CD14-positive monocyte (primary cell): Measurements from ENCODE around the gene MRNIP. TPM values are rescaled to one million over a fixed set of nuclear protein-coding genes. Genes with fewer than 3 reads are reported as not detected.

ENCODE experiments used
- DNase-seq, 3 donors: peaks; one replicate each; pipeline ENCODE4 v3.0.0-alpha.2; 2011 to 2022
- H2AFZ ChIP-seq: 2 replicates; pipeline ENCODE4 v1.6.0; 2012; ENCODE audit warnings: mild to moderate bottlenecking, low read depth, low read length, inconsistent platforms; ENCODE audit not compliant: insufficient read depth, poor library complexity, severe bottlenecking
- H3K27ac ChIP-seq, 2 donors: 1 replicate in 1 of 2; 2 replicates in 1 of 2; pipeline ENCODE4 v1.5.1; 2012 to 2013; ENCODE audit warnings: low read length in 2 of 2, control low read depth in 1 of 2, inconsistent platforms in 1 of 2, low read depth in 1 of 2, mild to moderate bottlenecking in 1 of 2
- H3K27me3 ChIP-seq, 2 donors: one replicate each; pipeline versions ENCODE4 v1.6.0 to v1.6.1; 2011 to 2013; ENCODE audit warnings: low read length in 2 of 2; ENCODE audit not compliant: control insufficient read depth in 2 of 2, insufficient read depth in 2 of 2
- H3K36me3 ChIP-seq, 2 donors: replicated peaks in 1 of 2; 1 replicate in 1 of 2; 2 replicates in 1 of 2; pipeline versions ENCODE4 v1.5.1 to v1.6.1; 2012 to 2013; ENCODE audit warnings: low read length in 2 of 2, control low read depth in 1 of 2, inconsistent platforms in 1 of 2, mild to moderate bottlenecking in 1 of 2; ENCODE audit not compliant: insufficient read depth in 2 of 2, control insufficient read depth in 1 of 2
- H3K4me1 ChIP-seq, 2 donors: 1 replicate in 1 of 2; 2 replicates in 1 of 2; pipeline versions ENCODE4 v1.5.1 to v1.6.1; 2012 to 2013; ENCODE audit warnings: low read length in 2 of 2, control low read depth in 1 of 2, inconsistent platforms in 1 of 2, mild to moderate bottlenecking in 1 of 2, moderate library complexity in 1 of 2; ENCODE audit not compliant: insufficient read depth in 2 of 2, control insufficient read depth in 1 of 2
- H3K4me2 ChIP-seq: replicated peaks from 2 replicates; pipeline ENCODE3; 2012; ENCODE audit warnings: low read length, moderate library complexity, mild to moderate bottlenecking; ENCODE audit not compliant: poor library complexity, severe bottlenecking; ENCODE audit errors: extremely low read depth
- H3K4me3 ChIP-seq, 3 experiments: fragments of 200-600 bp in 1 of 3; sonication (generic) in 1 of 3; replicated peaks in 1 of 3; 1 replicate in 2 of 3; 2 replicates in 1 of 3; pipeline ENCODE4 v1.5.1; 2011 to 2013; ENCODE audit warnings: low read length in 3 of 3, mild to moderate bottlenecking in 3 of 3, control low read depth in 2 of 3, low read depth in 2 of 3, inconsistent platforms in 1 of 3, moderate library complexity in 1 of 3
- H3K79me2 ChIP-seq: 2 replicates; pipeline ENCODE4 v1.6.0; 2012; ENCODE audit warnings: mild to moderate bottlenecking, control low read depth, inconsistent platforms, low read length, moderate library complexity; ENCODE audit not compliant: insufficient read depth
- H3K9ac ChIP-seq: 2 replicates; pipeline ENCODE4 v1.6.0; 2017; ENCODE audit warnings: low read length, mild to moderate bottlenecking; ENCODE audit not compliant: insufficient read depth, poor library complexity, severe bottlenecking
- H3K9me3 ChIP-seq, 2 donors: replicated peaks in 1 of 2; 1 replicate in 1 of 2; 2 replicates in 1 of 2; pipeline versions ENCODE4 v1.5.1 to v1.6.1; 2012 to 2013; ENCODE audit warnings: low read length in 2 of 2, control low read depth in 1 of 2; ENCODE audit not compliant: control insufficient read depth in 1 of 2, insufficient read depth in 1 of 2
- H4K20me1 ChIP-seq: 2 replicates; pipeline ENCODE4 v1.6.0; 2012; ENCODE audit warnings: mild to moderate bottlenecking, low read length, control low read depth, moderate library complexity; ENCODE audit not compliant: insufficient read depth
- H3K27ac Mint-ChIP-seq, 7 donors: one replicate each; pipeline ENCODE4 v1.8.0; 2020; ENCODE audit warnings: mild to moderate bottlenecking in 7 of 7, mixed read lengths in 7 of 7, moderate library complexity in 6 of 7, inconsistent platforms in 2 of 7
- H3K27me3 Mint-ChIP-seq, 3 donors: one replicate each; pipeline ENCODE4 v1.8.0; 2021 to 2022; ENCODE audit warnings: low read depth in 3 of 3, mild to moderate bottlenecking in 3 of 3, mixed read lengths in 3 of 3, moderate library complexity in 3 of 3, inconsistent platforms in 1 of 3
- H3K36me3 Mint-ChIP-seq, 2 donors: one replicate each; pipeline ENCODE4 v1.8.0; 2020; ENCODE audit warnings: mixed read lengths in 2 of 2, inconsistent platforms in 1 of 2, mild to moderate bottlenecking in 1 of 2
- H3K4me1 Mint-ChIP-seq: one replicate; pipeline ENCODE4 v1.8.0; 2020; ENCODE audit warnings: mild to moderate bottlenecking, mixed read lengths
- H3K4me3 Mint-ChIP-seq, 2 donors: one replicate each; pipeline ENCODE4 v1.8.0; 2020; ENCODE audit warnings: mild to moderate bottlenecking in 2 of 2, mixed read lengths in 2 of 2, moderate library complexity in 1 of 2
- H3K9me3 Mint-ChIP-seq, 7 donors: one replicate each; pipeline ENCODE4 v1.8.0; 2020 to 2022; ENCODE audit warnings: mixed read lengths in 7 of 7, mild to moderate bottlenecking in 6 of 7, moderate library complexity in 6 of 7, inconsistent platforms in 2 of 7
- CTCF ChIP-seq: fragments of 200-600 bp; IDR thresholded peaks from one replicate; pipeline ENCODE4 v1.8.0; 2022; ENCODE audit warnings: antibody characterized with exemption, mild to moderate bottlenecking
- WGBS: methylation state at CpG from one replicate; pipeline ENCODE4 v1.1.5; 2013; ENCODE audit warnings: missing lambda C conversion rate; ENCODE audit not compliant: insufficient coverage; 5-methylcytosine and 5-hydroxymethylcytosine counted together
- intact Hi-C, 2 donors: fragments of 100-400 bp; cut with micrococcal nuclease; formaldehyde crosslinking; loops; one replicate each; pipeline versions ENCODE4 v1.15.0 to v1.15.1; 2023
- polyA plus RNA-seq, 3 donors: library from polyadenylated mRNA; depleted of rRNA in 1 of 3; unstranded in 2 of 3; stranded (reverse) in 1 of 3; fragments of 300-500 nt in 2 of 3; fragments of >200 nt in 1 of 3; fragmentation: Illumina TruSeq in 2 of 3; gene quantifications; 1 replicate in 2 of 3; 2 replicates in 1 of 3; pipeline ENCODE4 v1.2.3, GENCODE V29; 2012 to 2021

Gene MRNIP
- polyA plus RNA-seq, 3 donors: 1.2 to 23.0 (median 1.4) TPM

GRCh38 chr5:179895861-179896260 lies 37.2 kb upstream of the MRNIP start:
- Histone ChIP-seq H2AFZ (no peak overlapping the region), H3K9me3 (no peaks in the 10 kb centered on the region), H3K36me3 (peaks cover 88 to 100% of the 10 kb centered on the region in 2 donors), H4K20me1 (peaks cover 19% of the 10 kb centered on the region), H3K9ac (no peak overlapping the region), H3K27ac (no peak overlapping the region), H3K79me2 (no peaks in the 10 kb centered on the region), H3K4me2 (no peak overlapping the region), H3K4me1 (no peaks in the 10 kb centered on the region), H3K27me3 (no peaks in the 10 kb centered on the region), H3K4me3 (no peak overlapping the region)
- TF ChIP-seq CTCF: no peak
- H3K9me3 Mint-ChIP-seq: peaks cover 0 to 2% (median 0%) of the 10 kb centered on the region in 7 donors
- no peak overlapping the region for H3K27ac Mint-ChIP-seq
- DNase-seq: no peak
- H3K36me3 Mint-ChIP-seq: peaks cover 81 to 93% of the 10 kb centered on the region in 2 donors
- H3K4me1 Mint-ChIP-seq: no peaks in the 10 kb centered on the region
- WGBS: 88% methylated on average over 5 of the region's 6 CpGs
- H3K4me3 Mint-ChIP-seq: no peak overlapping the region
- peaks cover 0 to 1% (median 0%) of the 10 kb centered on the region in 3 donors for H3K27me3 Mint-ChIP-seq
- intact Hi-C loops: no loop called here

GRCh38 chr5:179893958-179894895 lies 35.6 kb upstream of the MRNIP start:
- Histone ChIP-seq H3K27ac (no peak overlapping the region), H3K4me3 (no peak overlapping the region), H2AFZ (no peak overlapping the region), H3K79me2 (no peaks in the 10 kb centered on the region), H4K20me1 (peaks cover 7% of the 10 kb centered on the region), H3K36me3 (peaks cover 90 to 100% of the 10 kb centered on the region in 2 donors), H3K27me3 (no peaks in the 10 kb centered on the region), H3K4me2 (no peak overlapping the region), H3K9ac (no peak overlapping the region), H3K9me3 (no peaks in the 10 kb centered on the region), H3K4me1 (no peaks in the 10 kb centered on the region)
- no peak for DNase-seq
- Mint-ChIP-seq H3K36me3 (peaks cover 81 to 93% of the 10 kb centered on the region in 2 donors), H3K9me3 (peaks cover 0 to 2% (median 0%) of the 10 kb centered on the region in 7 donors), H3K4me1 (no peaks in the 10 kb centered on the region), H3K4me3 (no peak overlapping the region), H3K27ac (no peak overlapping the region), H3K27me3 (peaks cover 0 to 1% (median 0%) of the 10 kb centered on the region in 3 donors)
- WGBS: 97% methylated on average over 24 of the region's 26 CpGs
- intact Hi-C loops: no loop called here
- no peak for TF ChIP-seq CTCF
